HG02852 (cell line): ENCODE data around the gene DIDO1.

ENCODE experiments used
- ATAC-seq: cut with Tn5 transposase; IDR thresholded peaks from one replicate; pipeline ENCODE4 v1.9.1; 2021; ENCODE audit warnings: mild to moderate bottlenecking, moderate library complexity; ENCODE audit not compliant: unreplicated experiment

Gene DIDO1

DNA sequence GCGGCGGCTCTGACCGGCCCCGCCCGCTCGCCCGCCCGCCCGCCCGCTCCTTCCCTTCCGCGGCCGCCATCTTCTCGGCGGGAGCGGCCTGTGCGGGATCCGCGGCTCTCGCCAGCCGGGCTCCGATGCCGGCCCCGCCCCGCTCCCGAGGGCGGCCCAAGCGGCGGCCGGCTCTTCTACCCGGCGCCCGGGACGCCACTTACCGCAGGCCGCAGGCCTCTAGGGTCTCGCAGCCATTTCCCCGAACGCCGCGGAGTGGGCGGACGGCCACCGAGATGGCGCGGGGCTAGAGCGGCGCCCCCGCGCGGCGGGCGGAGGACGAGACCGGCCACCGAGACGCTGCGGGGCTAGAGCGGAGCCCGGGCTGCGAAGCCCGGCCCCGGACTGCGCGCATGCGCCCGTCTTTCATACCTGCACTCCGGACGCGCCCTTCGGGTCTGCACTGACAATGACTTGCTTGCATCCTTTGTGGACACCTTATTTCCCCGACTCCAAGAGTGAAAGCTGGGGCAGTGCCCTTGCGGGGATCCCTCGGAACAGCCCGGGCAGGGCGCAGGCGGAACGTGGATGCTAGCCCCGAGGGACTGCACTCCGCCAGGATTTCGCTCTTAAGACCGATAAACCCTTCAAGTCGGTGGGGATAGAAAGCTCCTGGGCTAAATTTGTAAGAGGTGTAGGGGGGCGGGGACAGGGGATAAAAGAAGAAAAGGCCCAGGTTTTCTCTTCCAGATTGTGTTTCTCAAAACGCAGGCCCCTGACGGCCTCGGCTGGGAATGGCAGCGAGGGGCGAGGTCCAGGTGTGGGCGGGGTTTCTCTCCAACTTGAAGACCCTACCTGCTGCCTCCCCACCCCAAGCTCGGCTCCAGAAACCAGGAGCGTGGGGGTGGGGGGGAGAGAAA is at the start of gene DIDO1:
DIDO1 (minus strand) TSS at position 277 of the 899 bp plus-strand sequence.
- peak; percentile 71 for ATAC-seq

DNA sequence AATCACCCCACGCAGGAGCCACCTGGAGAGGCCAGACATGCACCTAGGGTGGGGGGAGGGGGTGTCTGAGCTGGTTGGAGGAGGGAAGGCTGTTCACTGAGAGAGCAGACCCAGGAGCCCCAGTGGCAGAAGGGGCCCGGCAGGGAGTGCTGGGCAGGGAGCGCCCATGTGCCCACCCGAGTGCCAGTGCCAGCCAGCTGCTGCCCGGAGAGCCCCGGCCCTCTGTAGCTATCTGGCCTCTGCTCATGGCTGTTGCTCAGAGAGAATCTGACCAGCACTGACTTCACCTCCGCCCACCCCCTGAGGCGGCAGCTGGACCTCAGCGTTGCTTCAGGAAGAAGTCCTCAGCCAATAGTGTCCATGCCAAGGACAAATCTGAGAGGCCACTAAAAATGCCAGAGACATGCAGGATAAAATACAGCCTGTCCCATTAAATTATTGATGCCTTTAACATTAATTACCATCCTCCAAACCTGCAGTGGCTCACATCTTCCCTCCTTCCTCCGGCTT is 49.0 kb upstream of the DIDO1 start:
- no peak for ATAC-seq

DNA sequence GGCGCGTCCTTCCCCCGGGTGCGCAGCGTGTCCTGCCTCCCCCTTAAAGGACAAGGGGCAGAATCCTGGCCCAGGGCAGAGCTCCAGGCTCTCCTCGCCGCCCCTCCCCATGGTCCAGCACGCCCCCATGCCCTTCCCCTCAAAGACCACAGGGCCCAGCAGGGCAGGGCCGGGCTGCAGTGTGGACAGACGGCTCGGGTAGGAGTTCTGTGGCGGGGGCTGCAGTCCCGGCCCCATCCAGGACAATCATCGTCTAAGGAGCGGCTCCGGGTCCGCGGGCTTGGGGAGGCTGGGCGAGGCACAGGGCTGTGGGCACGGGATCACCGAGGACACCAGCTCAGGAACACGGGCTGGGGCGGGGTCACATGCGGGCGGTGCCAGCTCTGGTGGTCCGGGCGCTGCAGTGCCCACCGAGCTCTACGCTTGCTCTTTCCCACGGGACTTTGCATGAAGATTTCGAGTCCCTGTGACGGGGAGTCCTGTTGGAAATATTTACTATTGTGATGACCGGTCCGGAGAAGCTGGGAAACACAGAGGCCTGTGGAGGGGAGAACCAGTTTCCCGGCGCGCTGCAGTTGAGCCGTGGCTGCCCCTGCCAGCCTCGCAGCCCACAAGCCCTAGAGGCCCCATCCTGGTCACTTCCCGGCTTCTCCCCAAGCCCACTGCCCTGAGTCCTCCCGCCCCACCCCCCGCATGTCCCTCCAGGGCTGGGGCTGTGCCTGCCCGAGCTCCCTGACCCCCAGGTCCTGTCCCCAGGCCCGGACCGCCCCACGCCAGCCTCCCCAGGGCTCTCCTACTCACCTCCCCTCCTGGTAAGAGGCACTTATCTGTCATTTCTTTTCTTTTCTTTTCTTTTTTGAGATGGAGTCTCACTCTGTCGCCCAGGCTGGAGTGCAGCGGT is 46.8 kb upstream of the DIDO1 start:
- ATAC-seq, result no peak

DNA sequence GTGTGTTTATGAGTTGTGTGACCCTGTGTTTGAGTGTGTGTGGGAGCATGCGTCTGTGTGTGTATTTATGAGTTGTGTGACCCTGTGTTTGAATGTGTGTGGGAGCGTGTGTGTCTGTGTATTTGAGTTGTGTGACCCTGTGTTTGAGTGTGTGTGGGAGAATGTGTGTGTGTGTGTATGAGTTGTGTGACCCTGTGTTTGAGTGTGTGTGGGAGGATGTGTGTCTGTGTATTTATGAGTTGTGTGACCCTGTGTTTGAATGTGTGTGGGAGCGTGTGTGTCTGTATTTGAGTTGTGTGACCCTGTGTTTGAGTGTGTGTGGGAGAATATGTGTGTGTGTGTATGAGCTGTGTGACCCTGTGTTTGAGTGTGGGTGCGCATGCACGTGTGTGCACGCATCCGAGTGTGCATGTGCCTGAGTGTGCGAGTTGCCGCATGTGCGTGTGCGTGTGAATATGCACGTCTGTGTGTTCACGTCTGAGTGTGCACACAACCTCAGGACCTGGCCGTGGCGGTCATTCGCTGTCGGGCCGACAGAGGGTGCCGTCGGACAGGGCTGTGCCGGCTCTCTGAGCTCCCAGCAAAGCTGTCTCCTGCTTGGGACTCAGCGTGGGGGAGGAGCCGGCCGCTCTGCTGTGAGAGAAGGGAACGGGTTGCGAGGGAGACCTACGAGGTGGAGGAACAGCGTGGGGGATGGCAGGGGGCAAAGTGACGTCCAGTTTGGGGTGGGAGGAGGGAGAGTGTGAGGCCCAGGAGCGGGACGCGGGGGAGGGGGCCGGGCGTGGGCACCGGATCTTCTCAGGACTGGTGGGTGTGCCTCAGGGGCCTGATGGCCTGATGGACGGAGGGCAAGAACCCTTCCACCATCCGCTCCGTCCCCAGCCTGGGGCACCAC is 45.9 kb upstream of the DIDO1 start:
- ATAC-seq, result no peak

DNA sequence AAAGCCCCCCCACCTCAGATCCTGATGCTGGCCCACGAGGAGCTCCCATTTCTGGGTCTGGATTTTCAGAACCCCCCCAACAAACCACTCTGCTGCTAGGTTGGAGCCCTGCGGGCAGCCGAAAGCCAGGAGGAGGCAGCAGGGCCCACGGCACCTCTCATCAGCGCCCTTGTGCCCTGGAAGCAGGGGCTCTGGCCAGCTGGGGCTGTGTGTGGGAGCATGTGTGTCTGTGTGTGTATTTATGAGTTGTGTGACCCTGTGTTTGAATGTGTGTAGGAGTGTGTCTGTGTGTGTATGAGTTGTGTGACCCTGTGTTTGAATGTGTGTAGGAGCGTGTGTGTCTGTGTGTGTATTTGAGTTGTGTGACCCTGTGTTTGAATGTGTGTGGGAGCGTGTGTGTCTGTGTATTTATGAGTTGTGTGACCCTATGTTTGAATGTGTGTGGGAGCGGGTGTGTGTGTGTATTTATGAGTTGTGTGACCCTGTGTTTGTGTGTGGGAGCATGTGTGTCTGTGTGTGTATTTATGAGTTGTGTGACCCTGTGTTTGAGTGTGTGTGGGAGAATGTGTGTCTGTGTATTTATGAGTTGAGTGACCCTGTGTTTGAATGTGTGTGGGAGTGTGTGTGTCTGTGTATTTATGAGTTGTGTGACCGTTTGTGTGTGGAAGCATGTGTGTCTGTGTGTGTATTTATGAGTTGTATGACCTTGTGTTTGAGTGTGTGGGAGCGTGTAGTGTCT is 45.1 kb upstream of the DIDO1 start:
- ATAC-seq, result no peak

DNA sequence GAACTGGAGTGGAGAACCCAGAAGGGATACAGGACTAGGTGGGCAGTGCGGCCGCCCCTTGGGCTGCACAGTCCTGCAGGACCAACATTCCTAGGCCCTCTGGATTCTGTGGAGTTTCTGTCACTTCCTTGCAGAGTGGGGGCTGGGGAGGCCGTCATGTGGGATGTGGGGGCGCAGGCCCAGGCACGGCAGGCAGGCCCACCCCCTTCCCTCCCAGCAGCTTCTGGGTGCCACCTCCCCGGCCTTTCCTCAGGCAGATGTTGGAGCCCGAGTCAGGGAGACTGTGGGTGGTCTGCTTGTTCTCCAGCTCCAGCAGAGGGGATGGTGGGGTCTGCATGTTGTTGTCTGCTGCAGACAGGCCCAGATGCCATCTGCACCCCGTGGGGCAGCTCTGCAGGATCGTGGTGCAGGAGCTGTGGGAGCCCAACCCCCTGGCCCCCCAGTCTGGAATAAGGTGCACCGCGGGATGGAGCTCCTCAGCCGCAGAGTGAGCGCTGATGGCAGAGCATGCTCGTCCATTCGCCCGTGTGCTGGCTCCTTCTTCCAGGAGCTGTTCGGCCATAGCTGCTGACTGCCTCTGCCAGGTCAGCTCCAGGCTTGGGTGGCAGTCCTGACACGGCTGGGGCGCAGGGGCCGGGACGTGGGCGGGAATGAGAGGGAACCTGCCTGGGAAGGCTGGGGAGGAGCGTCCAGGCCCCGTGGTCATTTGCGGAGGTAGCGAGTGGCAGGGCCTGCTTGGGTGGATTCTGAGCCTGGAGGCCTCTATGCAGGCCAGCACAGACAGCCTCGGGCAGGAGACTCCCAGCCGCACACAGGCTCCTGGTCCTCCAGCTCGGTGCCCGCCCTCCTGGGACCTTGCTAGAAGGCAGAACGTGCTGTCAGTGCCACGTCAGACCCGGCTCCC is 44.3 kb upstream of the DIDO1 start:
- no peak for ATAC-seq

DNA sequence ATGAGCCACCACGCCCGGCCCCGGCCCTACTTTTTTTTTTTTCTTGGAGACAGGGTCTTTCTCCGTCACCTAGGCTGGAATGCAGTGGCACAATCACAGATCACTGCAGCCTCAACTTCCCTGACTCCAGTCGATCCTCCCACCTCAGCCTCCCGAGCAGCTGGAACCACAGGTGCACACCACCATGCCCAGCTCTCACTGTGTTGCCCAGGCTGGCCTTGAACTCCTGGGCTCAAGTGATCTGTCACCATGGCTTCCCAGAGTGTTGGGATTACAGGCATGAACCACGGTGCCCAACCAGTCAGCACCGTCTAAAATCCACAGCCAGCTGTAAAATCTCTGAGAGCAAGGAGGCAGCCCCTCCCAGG is 43.6 kb upstream of the DIDO1 start:
- ATAC-seq, result no peak

DNA sequence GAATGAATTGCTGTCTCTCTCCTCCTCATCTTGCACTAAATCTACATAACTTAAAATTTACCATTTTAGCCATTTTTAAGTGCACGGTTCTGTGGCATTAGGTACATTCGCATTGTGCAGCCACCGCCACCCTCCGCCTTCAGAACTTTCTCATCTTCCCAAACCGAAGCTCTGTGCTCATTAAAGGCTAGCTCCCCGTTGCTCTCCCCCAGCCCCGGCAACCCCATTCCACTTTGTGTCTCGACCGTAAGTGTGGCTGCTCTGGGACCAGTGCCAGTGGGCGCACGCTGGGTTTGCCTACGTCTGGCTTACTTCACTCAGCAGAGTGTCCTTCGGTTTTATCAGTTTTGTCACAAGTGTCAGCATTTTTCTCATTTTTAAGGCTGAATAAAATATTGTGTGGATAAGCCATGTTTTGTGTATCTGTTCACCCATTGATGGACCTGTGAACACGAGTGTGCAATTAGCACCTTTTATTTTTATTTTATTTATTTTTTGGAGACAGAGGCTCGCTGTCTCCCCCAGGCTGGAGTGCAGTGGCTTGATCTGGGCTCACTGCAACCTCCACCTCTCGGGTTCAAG is 43.0 kb upstream of the DIDO1 start:
- no peak for ATAC-seq

DNA sequence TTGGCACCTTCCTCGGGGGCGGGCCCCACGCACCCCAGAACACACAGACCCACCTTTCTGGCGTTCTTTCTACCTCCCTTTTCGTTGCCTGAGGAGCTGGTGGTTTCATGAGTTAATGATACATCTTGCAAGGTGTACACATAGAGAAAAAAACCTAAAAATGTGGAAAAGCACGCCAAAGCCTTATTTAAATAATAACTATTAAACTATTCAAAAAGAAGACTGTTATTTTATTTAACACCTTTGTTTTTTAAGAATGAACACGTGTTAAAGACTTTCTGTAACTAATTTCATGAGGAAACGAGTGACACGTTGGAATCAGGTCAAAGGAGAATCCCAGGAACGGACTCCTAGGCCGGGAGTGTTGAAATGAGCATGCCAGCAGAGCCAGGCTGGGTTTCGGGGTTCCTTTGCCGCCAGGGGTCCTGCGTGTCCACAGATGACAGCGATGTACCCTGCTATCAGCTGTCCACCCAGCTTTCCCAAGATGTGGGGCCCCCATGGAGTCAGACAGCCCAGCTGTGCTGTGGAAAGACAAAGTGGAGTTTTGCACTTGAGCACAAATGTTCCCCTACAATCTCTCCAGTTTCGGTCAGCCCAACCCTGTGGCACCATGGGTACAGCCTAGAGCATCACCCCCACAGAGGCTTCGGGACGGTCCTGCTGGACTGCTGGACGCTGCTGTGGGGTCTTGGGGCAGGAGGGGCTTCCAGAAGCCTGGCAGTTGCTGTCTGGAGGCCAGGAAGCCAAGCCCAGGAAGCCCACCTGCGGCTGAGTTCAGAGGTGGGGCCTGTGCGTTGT is 42.3 kb upstream of the DIDO1 start:
- ATAC-seq, result no peak

DNA sequence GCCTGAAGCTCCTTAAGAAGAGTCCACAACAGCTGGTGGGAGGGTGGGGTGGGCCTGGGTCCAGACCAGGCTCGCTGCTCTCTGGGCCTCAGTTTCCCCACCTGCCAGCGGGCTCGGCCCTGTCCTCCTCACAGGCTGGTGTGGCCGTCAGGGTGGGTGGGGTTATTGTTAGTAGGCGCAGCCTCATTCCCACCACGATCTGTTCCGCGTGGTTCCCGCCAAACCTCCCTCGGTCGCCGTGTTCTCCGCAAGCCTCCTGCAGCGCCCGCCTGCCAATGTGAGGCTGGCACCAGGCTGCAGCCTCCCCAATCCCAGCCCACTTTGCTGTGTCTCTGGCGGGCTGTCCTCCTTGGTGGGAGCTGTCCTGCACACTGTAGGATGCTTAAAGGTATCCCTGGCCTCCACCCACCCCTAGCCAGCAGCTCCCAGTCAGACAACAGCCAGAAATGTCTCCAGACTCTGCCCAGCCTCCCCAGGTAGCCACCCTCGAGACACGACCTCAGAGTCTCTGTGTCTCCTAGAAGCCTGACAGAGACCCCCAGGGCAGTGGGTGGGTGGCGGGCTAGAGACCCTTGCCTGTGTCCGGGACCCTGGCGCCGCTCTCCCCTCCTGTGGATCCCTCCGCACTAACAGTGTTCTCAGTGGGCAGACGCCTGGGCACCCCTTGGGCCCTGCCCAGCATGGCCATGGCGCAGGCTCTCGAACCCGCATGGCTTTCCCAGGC is 41.5 kb upstream of the DIDO1 start:
- no peak for ATAC-seq

DNA sequence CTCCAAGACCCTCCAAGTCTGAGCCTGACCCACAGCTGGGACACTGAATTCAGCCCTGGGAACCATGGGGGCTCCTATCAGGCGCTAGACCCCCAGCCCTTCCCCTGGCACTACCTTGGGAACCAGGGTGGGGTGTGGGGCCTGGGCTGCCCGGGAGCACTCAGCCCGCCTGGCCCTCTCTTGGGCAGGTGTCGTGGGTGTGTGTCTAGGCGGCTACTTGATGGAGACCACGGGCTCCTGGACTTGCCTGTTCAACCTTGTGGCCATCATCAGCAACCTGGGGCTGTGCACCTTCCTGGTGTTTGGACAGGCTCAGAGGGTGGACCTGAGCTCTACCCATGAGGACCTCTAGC is 40.8 kb upstream of the DIDO1 start:
- no peak for ATAC-seq

DNA sequence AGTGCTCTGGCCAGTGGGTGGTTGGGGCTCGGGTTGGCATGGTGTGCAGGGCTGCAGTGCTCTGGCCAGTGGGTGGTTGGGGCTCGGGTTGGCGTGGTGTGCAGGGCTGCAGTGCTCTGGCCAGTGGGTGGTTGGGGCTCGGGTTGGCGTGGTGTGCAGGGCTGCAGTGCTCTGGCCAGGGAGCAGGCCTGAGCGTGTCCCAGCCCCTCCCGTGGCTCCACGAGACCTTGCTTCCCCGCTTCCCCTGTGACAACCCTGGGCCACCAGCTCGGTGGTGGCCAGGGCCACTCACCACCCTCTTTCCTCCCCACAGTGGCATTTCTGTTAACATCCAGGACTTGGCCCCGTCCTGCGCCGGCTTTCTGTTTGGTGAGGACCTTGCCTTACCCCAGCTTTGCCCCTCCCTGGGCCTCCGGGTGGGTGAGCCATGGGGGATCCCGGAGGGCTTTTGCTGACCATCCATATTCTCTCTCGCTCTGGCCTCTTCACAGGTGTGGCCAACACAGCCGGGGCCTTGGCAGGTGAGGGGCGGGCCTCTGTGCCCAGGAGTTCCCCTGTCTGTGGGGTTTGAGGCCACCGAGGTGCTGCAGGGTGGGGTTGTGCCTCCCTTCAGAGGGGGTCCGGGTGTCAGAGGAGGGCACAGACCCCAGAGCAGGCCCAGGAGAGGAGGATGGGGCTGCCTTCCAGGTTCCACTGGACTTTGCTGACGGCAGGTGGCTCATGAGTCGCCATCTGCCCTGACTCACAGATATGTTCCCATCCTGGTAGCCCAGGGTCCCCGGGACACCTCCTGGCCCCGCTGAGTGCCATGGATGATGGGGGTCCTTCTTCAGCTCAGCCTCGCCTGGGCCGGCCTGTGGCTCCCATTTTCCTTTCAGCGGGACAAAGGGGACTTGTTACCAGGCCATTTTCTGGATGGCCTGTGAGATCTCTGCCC is 40.2 kb upstream of the DIDO1 start:
- no peak for ATAC-seq

DNA sequence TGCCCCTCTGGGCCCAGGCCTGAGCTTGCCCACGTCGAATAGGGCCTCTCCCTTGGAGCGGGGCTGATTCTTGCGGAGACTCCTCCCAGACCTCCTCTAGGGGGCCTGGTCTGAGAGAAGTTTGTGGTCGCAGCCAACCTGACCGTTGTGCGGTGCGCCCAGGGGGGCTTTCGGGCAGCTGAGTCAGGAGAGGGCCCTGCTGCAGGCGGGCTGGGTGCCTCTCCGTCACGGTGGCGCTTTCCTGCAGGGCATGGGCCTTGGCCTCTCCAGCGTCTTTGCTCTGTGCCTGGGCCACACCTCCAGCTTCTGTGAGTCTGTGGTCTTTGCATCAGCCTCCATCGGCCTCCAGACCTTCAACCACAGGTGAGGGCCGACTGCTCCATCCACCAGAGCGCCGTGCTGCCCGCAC is 39.1 kb upstream of the DIDO1 start:
- no peak for ATAC-seq

DNA sequence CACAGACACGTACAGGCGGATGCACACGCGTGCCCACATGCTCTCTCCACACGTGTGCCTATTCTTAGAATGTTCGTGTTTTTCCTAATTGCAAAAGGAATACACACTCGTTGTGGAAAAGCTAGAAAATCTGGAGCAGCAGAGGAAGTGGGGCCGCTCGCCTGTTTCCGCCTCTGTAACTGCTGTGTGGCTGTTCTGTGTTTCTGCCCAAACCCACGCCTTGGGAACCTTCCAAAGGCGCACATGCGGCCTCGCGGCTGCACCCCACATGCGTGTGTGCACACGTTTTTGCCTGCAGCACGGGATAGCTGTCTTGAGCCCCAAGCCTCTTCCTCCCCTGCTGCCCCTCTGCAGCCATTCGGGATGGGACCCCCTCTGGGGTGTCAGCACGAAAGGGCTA is 38.4 kb upstream of the DIDO1 start:
- no peak for ATAC-seq

DNA sequence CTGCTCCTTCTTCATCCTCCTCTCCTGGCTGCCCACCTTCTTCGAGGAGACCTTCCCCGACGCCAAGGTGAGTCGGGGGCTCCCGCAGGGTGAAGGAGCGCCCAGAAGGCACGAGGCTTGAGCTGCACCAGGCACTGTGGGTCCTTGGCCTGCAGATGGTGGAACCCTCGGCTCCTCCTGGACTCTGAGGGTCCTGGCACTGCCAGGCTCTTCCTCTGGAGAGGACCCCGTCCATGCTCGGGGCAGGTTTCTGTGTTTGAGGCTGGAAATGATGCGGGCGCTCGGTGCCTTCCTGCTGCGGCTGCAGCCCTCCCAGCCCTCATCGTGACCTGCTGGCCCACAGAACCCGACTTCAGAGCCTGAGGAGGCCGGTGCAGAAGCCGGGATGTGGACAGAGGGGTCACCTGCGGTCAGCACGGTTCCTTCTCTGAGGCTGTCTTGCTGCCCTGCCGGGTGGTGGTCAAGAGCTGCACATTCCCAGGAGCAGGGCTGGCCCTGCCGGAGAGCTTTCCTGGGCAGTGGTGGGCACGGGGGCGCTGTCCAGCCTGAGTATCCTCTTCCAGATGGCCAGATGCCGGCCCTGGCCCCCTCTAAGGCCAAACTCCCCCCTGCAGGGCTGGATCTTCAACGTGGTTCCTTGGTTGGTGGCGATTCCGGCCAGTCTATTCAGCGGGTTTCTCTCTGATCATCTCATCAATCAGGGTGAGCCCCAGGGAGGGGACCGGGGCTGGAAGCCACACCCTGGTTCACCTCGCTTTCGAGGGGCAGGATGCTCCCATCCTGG is 37.5 kb upstream of the DIDO1 start:
- ATAC-seq, result no peak
